ENCODE results near the gene ITPR1.
"Not testable (repeated sequence)": the region's sequence is repeated elsewhere in the genome, so short reads cannot be mapped to it uniquely, and the experiment has no call there.

The ITPR1 gene

GRCh38 chr3:4586381-4586780 lies 93.2 kb downstream of the ITPR1 start:
- DNase-seq, result no peak
- intact Hi-C loops (cut with DNase I), result loop anchor here (10.0 kb wide), 2 partner anchors 52 to 92 kb away; partner anchors contain the start of gene ITPR1

- DNase-seq, result no peak
- intact Hi-C loops (cut with DNase I), result loop anchor here (10.0 kb wide), 2 partner anchors 52 to 92 kb away; partner anchors contain the start of gene ITPR1
Observed at GRCh38 chr3:4587061-4587837, 94.1 kb downstream of the ITPR1 start.

GRCh38 chr3:4587838-4588105 lies 94.6 kb downstream of the ITPR1 start:
- intact Hi-C loops (cut with DNase I), result loop anchor here (10.0 kb wide), 2 partner anchors 53 to 93 kb away; partner anchors contain the start of gene ITPR1
- DNase-seq, result no peak

- intact Hi-C loops (cut with DNase I), result loop anchor here (10.0 kb wide), 2 partner anchors 54 to 94 kb away; partner anchors contain the start of gene ITPR1
- DNase-seq, result peak in 1 of 10 donors; percentile 70
Observed at GRCh38 chr3:4588466-4588865, 95.3 kb downstream of the ITPR1 start.

GRCh38 chr3:4589475-4590097 lies 96.4 kb downstream of the ITPR1 start:
- no peak for DNase-seq
- intact Hi-C loops (cut with DNase I), result loop anchor here (10.0 kb wide), 2 partner anchors 55 to 95 kb away; partner anchors contain the start of gene ITPR1

- DNase-seq; intact Hi-C loops (cut with DNase I): not testable (repeated sequence)
Observed at GRCh38 chr3:4590849-4591248, 97.7 kb downstream of the ITPR1 start.

- no peak for DNase-seq
- intact Hi-C loops (cut with DNase I), result no loop called here
Observed at GRCh38 chr3:4591669-4592068, 98.5 kb downstream of the ITPR1 start.

- DNase-seq, result no peak
- intact Hi-C loops (cut with DNase I), result no loop called here
Observed at GRCh38 chr3:4593014-4593413, 99.9 kb downstream of the ITPR1 start.

- intact Hi-C loops (cut with DNase I), result no loop called here
- DNase-seq, result no peak
Observed at GRCh38 chr3:4595710-4596113, 102.6 kb downstream of the ITPR1 start.

GRCh38 chr3:4596612-4597011 lies 103.5 kb downstream of the ITPR1 start:
- intact Hi-C loops (cut with DNase I), result no loop called here
- DNase-seq, result no peak

- intact Hi-C loops (cut with DNase I), result no loop called here
- no peak for DNase-seq
Observed at GRCh38 chr3:4597208-4597985, 104.2 kb downstream of the ITPR1 start.

- DNase-seq; intact Hi-C loops (cut with DNase I): not testable (repeated sequence)
Observed at GRCh38 chr3:4598232-4598631, 105.1 kb downstream of the ITPR1 start.

- intact Hi-C loops (cut with DNase I), result no loop called here
- no peak for DNase-seq
Observed at GRCh38 chr3:4599612-4600011, 106.5 kb downstream of the ITPR1 start.

- DNase-seq, result no peak
- intact Hi-C loops (cut with DNase I), result no loop called here
Observed at GRCh38 chr3:4600493-4600892, 107.3 kb downstream of the ITPR1 start.

- intact Hi-C loops (cut with DNase I), result no loop called here
- DNase-seq, result no peak
Observed at GRCh38 chr3:4601892-4602291, 108.7 kb downstream of the ITPR1 start.

- intact Hi-C loops (cut with DNase I), result no loop called here
Observed at GRCh38 chr3:4604693-4605092, 111.5 kb downstream of the ITPR1 start.

GRCh38 chr3:4606911-4607310 lies 113.8 kb downstream of the ITPR1 start:
- DNase-seq, result no peak
- intact Hi-C loops (cut with DNase I), result no loop called here

More at GRCh38 chr3:4604693-4605092, 111.5 kb downstream of the ITPR1 start:
- no peak for DNase-seq

- intact Hi-C loops (cut with DNase I), result no loop called here
Observed at GRCh38 chr3:4613366-4613765, 120.2 kb downstream of the ITPR1 start.

GRCh38 chr3:4614070-4614469 lies 120.9 kb downstream of the ITPR1 start:
- intact Hi-C loops (cut with DNase I), result no loop called here
- DNase-seq, result no peak

More at GRCh38 chr3:4613366-4613765, 120.2 kb downstream of the ITPR1 start:
- DNase-seq, result no peak

- intact Hi-C loops (cut with DNase I), result no loop called here
- DNase-seq, result no peak
Observed at GRCh38 chr3:4614927-4615326, 121.8 kb downstream of the ITPR1 start.

GRCh38 chr3:4615750-4616149 lies 122.6 kb downstream of the ITPR1 start:
- intact Hi-C loops (cut with DNase I), result no loop called here

More at GRCh38 chr3:4615750-4616149, 122.6 kb downstream of the ITPR1 start:
- no peak for DNase-seq

Measured in posterior cingulate gyrus (tissue), 11 donors.